HG03378 (cell line): ENCODE data around the gene P2RX6.
A peak's percentile ranks its signal among the peaks of the same experiment; 100 is the strongest.

Source experiments
- ATAC-seq: cut with Tn5 transposase; IDR thresholded peaks from one replicate; pipeline ENCODE4 v1.9.1; 2021; ENCODE audit warnings: mild to moderate bottlenecking, moderate library complexity; ENCODE audit not compliant: unreplicated experiment

P2RX6 gene

DNA sequence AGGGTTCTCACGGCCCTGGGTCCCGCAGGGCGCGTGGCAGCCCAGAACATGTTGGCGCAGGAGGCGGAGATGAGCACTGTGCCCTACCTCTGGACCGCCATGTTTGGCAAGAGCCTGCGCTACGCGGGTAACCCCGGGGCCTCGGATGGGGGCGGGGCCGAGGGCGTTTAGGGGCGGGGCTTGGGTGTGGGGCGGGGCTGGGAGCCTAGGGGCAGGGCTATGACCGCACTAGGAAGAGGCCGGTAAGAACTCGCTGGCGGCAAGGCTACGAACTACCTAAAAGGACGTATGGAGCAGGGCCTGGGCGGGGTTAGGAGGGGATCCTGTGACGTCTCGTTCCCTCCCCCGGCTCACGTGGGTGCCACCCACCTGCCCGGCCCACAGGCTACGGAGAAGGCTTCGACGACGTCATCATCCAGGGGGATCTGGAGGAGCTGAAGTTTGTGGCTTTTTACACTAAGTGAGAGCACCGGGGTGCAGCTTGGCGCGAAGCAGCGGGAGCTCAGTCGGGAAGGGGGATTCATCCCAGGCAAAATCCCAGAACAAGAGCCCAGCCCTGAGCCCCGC is 35.6 kb upstream of the P2RX6 start:
- no peak for ATAC-seq

DNA sequence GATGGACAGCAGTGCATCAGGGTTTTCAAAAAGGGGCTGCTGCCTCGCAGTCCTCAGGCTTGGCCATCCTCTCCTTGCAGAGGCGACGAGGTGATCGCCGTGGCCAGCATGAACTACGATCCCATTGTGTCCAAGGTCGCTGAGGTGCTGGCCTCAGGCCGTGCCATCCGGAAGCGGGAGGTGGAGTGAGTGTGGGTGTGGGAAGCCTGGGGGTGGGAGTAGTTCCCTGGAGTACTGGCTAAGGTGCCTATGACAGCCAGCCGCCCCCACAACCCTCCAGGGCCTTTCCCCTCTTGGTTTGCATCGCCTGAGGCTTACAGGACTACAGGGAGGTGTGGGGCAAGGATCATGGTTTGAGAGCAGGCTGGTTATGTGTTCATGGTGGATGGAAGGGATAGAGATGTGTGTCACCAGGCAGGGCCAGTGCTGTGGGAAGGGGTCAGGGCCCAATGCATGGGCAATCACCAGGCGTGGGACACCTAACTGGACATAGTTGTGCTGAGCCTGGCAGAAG is 35.0 kb upstream of the P2RX6 start:
- ATAC-seq = no peak

DNA sequence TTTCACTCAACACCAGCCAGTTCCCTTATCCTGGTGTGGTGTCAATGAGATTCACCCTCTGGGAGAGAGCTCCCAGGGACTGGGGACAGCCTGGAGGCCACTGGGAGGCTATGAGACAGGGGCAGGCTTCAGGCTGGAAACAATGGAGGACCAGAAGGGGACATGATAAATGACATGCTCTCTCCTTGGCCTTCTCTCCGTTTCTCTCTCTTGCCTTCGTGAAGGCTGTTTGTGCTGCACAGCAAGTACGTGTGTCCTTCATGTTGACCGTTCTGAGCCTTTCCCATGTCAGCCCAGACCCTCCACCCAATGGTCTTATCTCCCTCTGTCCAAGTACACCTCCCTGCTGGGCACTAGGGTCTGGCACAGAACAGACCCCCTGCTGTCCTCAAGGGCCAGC is 34.4 kb upstream of the P2RX6 start:
- ATAC-seq = no peak

DNA sequence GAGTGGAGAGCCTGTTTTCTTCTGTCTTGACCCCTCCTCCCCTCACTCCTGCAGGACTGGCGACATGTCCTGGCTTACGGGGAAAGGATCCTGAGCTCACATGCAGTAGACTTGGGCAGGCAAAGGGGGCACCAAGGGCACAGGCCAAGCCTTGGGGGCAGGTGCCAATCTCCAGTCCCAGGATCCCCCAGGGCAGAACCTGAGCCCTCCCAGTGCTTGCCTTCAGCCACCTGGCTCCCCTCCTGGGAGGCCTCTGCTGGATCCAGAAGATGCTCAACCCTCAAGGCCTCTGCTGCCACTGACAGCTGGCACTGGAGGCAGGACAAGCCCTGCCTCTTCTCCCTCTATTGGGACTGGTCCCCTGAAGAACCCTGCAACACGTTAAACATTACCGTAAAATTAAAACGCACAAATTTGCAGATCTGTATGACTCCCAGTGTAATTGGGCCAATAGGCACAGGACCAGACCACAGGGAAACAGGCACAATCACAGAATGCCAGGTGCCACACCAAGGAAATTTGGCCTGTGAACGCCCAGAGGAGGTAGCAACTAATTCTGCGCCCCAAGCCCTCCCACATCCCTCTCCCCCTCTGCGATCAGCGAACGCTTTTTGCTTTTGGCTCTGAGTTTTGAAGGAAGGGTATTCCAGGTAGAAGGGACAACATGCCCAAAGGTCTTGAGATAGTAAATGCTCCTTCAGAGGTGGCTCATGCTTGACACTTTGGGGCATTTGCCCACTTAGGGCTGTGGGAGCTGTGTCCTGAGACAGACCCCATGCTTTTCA is 33.8 kb upstream of the P2RX6 start:
- ATAC-seq = peak; percentile 3

DNA sequence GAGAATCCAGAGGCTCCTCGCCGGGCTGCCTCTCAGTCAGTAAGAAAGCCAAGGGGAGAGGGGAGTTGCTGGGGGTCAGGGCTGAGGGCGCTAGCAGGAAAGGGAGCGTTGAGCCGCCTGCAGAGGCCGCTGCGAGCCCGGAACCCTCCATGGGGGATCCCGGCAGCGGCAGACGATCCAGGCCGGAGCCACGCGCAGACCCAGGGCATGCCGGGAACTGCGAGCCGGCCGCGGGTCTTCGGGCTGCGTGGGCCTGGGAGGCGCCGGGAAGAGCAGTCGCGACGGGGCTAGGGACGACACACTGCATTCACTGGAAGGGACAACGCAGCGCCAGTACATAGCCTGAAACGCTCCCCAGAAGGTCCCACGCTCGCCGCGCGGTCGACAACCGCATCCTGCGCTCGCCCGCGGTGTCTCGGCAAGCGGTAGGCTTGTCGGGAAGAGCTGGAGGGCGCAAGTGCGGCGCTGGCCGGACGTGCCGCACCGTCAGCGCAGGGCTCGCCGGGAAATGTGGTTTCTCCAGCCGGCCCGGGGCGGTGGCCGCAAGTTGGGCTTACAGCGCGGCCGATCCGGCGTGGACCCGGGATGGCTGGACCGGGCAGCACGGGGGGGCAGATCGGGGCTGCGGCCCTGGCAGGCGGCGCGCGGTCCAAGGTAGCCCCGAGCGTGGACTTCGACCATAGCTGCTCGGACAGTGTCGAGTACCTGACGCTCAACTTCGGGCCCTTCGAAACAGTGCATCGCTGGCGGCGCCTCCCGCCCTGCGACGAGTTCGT is 33.0 kb upstream of the P2RX6 start, which contains the start of gene LZTR1:
LZTR1 (plus strand) TSS at position 511 of the 776 bp plus-strand sequence; CDS start at position 586, 75 bp downstream.
- peak; percentile 61 for ATAC-seq

DNA sequence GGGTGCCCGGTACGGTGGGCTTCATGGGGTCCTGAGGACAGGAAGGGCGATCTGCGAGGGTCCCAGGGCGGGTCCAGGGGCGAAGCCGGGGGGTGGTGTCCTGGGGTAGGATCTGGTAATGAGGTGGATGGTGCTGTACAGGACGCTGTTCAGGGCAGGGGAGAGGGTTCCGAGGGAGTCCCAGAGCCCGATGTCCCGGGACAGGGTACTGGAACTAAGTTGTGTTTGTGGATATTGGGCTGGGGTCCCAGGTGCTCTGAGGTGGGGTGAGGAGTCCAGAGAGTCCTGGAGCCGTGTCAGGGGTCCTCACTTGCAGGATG is 32.4 kb upstream of the P2RX6 start:
- ATAC-seq = no peak

DNA sequence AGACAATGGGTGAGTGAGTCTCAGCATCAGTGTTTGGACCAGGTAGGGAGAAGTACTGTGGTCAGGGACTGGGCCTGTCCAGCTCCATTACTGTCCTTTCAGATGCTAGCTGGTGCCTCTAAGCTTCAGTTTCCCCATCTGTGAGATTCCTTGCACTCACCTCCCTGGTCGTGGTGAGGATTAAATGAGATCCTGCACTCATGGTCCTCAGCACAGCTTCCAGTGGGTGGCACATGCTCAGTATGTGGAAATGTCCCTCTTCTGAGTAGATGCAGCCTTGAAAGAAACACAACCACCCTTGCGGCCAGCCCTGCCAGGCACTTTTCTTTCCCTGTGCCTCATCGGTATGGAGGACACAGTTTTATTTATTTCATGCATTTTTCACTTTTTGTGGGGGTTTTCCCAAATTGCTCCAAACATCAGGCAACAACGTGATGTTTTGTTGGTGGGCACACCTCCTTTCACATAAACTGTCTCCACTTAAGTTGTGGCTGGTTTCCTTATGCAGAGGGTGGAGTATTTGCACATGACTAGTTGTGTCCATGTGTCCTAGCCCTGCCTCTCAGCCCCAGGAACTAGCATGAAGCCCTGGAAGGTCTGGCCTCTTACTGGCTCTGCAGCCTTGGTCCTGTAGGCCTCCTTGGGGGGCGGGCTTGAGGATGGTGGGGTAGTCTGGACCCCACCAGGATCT is 31.7 kb upstream of the P2RX6 start:
- no peak for ATAC-seq

DNA sequence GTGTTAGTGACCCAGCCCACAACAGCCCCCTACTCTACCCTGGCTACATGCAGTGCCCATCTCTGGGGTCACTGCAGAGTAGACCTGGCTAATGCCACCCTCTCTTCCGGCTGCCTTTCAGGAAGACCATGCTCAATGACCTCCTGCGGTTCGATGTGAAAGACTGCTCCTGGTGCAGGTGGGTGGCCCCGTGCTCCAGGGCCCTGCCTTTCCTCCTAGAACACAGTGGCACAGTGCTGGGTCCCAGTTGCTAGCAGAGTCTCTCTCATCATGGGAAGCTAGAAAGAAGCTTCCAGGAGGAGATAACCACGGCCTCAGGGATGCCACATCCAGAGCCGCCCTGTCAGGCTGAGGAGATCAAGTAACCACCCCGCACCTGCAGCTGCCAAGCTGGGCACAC is 29.2 kb upstream of the P2RX6 start:
- ATAC-seq = no peak

DNA sequence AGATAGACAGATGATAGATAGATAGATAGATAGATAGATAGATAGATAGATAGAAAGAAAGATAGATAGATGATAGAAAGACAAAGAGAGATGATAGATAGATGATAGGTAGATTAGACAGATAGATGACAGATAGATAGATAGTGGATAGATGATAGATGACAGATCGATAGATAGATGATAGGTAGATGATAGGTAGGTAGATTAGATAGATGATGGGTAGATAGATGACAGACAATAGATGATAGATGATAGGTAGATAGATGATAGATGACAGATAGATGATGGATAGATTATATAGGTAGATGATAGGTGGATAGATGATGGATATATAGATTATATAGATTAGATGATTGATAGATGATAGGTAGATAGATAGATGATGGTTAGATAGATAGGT is 28.6 kb upstream of the P2RX6 start:
- ATAC-seq = no peak

DNA sequence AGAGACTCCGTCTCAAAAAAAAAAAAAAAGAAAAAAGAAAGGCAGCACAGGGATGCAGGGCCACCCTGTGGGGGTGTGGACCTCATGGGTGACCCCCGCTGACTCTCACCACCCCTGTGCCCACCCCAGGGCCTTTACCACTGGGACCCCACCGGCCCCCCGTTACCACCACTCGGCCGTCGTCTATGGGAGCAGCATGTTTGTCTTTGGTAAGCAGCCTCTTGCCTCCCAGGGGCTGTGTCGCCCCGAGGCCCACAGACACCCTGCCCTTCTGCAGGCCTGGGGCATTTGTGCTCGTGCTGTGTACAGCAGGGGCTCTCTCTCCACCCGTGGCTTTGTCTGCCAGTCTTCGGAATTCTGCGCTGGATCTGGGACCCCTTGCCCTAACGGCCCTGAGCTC is 27.6 kb upstream of the P2RX6 start:
- ATAC-seq = no peak

DNA sequence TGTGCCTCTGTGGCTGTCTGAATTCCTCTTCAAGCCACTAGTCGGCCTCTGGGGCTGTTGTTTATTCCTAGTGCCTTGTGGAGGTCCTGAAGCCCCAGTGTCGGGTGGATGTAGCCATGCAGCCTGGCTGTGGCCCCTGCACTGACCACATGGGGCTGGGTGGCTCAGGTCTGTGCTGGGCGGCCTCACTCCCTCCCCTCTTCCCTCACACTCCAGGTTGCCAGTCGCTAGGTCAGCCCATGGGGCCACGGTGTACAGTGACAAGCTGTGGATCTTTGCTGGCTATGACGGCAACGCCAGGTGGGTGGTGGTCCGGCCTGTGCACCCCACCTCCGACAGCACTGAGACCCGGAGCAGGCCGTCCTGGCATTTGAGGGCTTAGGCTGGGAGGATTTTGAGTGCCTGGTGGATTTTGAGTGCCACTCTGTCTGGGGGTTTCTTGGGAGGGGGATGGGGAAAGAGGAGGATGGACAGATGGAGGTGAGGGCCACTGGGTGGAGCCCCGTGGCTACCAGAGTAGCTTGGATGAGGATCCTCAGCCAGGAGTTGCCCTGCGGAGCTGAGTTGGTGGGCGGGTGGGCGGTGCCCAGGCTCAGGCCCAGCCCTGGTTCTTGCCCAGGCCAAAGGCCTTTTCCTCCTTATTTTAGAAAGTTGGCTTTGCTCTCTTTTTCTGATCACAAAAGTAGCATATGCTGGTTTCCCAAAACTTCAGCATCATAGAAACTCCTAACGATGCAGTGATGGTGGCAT is 26.2 kb upstream of the P2RX6 start:
- no peak for ATAC-seq

DNA sequence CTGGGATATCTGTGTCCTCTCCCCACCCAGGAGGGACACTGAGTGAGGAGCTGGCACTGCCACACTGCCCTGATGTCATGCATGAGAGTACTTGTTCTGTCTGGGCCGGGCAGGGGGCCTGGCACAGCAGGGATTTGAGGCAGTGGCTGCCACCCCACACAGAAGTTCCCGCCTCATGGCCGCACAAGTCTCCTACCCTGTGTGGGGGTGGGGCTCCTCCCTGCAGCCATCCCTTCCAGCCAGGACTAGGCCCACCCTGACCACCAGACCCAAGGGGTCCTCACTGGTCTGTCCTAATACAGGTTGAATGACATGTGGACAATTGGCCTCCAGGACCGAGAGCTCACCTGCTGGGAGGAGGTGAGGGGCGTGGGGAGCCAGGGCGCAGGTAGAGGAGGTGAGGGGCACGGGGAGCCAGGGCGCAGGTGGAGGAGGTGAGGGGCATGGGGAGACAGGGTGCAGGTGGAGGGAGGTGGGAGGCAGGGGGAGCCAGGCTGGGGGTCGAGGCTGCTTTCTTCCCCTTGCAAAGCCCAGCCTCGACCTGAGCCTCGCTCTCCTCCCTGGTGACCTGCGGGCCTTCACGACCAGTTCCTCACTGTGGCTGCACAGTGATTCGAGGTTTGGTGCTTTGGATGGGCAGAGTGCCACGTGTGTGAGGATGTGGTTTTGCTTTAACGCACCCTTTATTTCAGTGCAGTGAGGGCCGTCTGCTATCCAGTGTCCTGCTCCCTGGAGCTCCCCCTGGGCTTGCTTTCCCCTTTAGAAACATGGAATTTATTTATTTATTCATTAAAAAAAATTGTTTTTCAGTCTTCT is 25.4 kb upstream of the P2RX6 start:
- no peak for ATAC-seq

DNA sequence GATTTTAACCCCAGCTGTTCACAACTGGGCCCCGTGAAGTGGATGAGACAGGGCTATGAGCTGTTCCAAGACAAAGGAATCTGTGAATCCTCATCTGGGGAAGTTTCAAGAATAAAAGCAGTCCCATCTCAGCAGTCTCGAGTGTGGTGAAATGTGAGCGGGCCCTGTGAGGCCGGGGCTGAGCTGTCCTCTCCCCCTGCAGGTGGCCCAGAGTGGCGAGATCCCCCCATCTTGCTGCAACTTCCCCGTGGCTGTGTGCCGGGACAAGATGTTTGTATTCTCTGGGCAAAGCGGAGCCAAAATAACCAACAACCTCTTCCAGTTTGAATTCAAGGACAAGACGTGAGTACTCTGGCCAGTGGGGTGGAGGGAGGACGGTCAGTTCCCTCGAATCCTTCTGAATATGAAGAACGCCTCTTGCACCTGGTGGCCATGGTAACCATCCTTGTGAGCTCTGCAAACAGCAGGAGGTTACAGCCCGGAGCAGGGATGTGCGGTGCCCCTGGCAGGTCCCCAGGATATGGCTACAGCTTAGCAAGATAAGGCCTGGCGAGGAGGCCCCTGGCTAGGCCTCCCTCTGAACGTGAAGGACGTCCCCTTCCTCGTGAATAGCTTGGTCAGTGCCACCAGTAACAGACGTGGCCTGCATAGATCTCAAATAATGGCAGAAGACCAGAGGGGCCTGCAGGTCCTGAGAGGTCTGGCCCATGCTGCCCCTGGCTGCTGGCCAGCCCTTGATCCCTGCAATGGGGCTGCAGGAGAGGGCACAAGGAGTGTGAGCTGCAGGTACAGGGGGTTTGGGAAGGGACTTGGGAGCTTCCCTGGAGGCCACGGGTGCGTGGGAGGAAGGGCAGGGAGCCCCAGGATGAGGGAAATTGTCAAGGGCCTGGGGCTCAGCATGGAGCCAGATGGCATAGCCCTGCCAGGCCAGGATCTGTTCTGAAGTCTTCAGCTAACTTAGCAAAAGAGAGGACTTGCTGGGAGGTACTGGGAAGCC is 24.5 kb upstream of the P2RX6 start:
- ATAC-seq = no peak

DNA sequence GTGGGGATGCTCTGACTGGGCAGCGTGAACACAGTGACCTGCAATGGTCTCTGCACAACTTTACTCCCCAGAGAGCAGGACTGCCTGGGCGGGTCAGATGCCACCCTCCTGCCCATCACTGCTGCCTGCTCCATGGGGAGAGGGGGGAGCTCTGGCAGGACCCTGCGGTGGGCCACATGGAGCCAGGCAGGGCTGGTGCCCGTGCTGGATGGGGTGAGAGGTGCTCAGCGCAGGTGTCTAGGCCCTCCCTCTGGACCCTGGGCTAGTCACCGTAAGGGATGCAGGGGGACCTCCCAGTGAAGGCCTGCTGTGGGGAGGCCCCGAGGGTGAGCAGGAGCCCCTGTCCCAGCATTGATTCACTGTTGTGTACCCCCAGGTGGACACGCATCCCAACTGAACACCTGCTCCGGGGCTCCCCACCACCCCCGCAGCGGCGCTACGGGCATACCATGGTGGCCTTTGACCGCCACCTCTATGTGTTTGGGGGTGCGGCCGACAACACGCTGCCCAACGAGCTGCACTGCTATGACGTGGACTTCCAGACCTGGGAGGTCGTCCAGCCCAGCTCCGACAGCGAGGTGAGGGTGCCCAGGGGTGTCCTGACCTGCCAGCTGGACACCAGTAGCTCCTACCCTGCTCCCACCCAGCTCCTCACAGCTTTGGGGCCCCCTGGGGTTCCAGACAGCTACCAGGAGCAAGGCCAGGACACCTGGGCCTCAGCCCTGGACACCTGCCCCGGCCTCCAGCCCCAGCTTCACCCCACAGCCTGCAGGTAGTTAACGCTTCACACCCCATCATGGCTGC is 23.5 kb upstream of the P2RX6 start:
- no peak for ATAC-seq

DNA sequence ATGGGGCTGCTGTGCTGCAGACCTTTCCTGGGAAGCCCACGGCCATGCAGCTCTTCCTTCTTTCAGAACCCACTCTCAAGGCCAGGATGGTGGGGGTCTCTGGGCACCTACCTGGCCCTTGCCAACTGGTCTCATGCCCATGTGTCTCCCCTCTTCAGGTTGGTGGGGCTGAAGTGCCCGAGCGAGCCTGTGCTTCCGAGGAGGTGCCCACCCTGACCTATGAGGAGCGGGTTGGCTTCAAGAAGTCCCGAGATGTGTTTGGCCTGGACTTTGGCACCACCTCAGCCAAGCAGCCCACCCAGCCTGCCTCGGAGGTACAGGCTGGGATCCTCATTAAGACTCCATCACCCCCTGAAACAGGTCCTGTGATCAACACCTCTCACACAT is 22.9 kb upstream of the P2RX6 start:
- ATAC-seq = no peak

DNA sequence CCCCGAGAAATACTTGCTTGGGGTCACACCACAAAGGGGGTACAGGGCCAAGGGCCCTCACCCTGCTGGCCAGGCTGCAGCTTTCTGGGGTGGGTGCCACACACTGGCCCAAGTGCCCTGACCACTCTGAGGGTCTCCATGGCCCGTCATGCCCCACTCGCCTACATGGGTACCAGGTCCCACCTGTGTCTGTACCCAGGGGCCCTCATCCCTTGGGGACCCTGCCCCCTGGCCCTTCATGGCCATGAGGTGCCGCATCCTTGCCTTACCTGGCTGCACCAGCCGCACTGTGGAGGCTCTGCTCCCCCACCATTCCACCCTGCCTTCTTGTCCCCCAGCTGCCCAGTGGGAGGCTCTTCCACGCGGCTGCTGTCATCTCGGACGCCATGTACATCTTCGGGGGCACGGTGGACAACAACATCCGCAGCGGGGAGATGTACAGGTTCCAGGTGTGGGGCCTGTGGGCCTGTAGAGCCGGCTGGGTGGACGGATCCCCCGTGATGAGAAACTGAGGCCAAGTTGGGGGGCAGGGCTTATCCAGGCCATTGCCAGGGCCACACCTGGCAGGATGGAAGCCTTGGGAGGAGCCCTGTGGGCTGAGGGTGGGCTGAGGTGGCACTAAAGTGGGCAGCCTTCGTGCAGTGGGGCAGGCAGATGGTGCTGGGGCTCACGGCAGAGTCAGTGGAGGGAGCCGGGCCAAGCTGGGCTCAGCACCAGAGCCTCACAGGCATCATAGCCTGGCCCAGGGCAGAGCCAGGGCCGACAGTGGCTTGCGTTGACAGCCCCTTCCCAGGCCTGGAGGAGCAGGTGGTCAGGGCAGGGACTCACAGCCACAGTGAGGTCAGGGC is 22.3 kb upstream of the P2RX6 start:
- ATAC-seq = no peak
